SK-N-MC (cell line): ENCODE results near the gene IGFALS.

ENCODE experiments used
- DNase-seq: peaks from one replicate; pipeline ENCODE4 v3.0.0-alpha.2; 2011; ENCODE audit warnings: low read depth, low spot score
- H3K27ac ChIP-seq: fragments of 200-600 bp; sonication (generic); 2 replicates; pipeline ENCODE4 v1.5.1; 2016; ENCODE audit warnings: mixed run types
- H3K36me3 ChIP-seq: fragments of 200-600 bp; sonication (generic); 2 replicates; pipeline ENCODE4 v1.6.1; 2017; ENCODE audit warnings: antibody characterized with exemption, low read length, mixed read lengths; ENCODE audit not compliant: insufficient read depth
- H3K4me3 ChIP-seq: fragments of 200-600 bp; sonication (generic); 2 replicates; pipeline ENCODE4 v1.5.1; 2016
- H3K9ac ChIP-seq: fragments of 200-600 bp; sonication (generic); 2 replicates; pipeline ENCODE4 v1.8.0; 2017; ENCODE audit warnings: mixed run types, mixed read lengths; ENCODE audit not compliant: insufficient read length
- H3K9me3 ChIP-seq: fragments of 200-600 bp; sonication (generic); 2 replicates; pipeline ENCODE4 v1.6.1; 2017; ENCODE audit warnings: low read depth, mild to moderate bottlenecking, antibody characterized with exemption, low read length, moderate library complexity, mixed read lengths
- EZH2 ChIP-seq: fragments of 200-600 bp; sonication (generic); IDR thresholded peaks from one replicate; pipeline ENCODE4 v1.6.1; 2017; ENCODE audit warnings: antibody characterized with exemption
- FOXP2 ChIP-seq: optimal IDR thresholded peaks from 2 replicates; pipeline ENCODE3; 2011; ENCODE audit warnings: mild to moderate bottlenecking, moderate library complexity; ENCODE audit not compliant: insufficient read depth; ENCODE audit errors: extremely low read length, control extremely low read depth
- POLR2AphosphoS5 ChIP-seq: IDR thresholded peaks from 2 replicates; pipeline ENCODE4 v1.6.1; 2012; ENCODE audit warnings: mild to moderate bottlenecking, low read depth, low read length, borderline replicate concordance

IGFALS gene

DNA sequence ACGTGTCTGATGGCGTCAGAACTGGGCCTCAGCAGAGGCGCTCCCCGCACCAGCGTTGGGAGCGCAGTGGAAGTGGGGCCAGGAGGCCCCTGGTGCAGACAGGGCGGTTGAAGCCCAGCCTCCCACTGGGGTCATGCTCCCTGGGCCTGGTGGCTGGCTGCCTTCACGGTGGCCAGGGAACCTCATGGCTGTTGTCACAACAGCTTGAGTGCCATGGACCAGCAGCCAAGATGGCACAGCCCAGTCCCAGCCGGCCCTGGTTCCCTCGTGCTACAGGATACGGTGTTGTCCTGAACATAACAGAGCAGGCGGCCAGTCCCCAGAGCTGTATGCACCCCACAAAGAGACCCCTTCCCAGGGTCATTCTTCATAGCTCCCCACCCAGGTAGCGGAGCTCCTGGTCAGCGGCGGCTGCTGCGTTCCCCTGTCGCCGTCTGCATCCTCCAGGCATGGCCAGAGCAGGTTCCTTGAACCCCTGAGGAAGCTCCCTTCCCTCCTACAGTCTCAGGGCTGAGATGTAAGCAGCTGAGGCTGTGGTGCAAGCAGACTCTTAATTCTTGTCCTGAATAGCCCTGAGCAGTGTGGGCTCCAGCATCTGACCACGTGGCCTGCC, 51.8 kb downstream of the IGFALS start:
- no peak for DNase-seq
- Histone ChIP-seq H3K27ac (no peak overlapping the region), H3K9me3 (no peaks in the 10 kb centered on the region), H3K36me3 (no peaks in the 10 kb centered on the region), H3K9ac (no peak overlapping the region), H3K4me3 (no peak overlapping the region)
- TF ChIP-seq EZH2 (no peak), POLR2AphosphoS5 (no peak), FOXP2 (no peak)

DNA sequence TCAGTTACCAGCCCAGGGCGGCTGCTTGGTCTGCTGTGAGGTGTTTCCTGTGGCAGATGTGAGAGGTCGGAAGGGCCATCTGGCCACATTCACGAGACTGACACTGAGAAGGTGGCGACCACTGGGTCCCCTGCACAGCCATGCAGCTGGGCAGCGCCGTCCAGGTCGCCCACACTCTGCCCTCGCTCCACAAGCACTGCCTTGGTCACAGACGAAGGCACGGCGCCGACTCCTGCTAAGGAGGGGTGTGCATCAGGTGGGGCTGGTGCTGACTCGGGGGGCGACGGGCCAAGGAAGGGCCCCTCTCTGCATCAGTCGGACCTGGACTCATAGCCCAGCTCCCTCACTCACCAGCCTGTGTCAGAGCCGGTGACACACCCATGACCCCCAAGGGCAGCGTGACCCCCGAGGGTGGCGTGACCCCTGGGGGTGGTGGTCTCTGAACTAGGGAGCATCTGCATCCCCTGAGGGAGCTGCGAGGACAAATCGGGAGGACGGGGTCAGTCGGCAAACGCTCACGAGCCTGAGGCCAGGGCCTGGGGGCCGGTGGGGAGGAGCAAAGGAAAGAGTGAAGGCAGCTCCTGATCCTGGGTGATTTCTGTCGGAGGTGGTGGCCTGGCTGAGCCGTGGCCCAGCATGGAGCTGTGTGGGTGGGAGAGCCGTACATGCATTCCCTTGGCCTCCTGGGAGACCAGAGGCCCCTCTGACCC, 52.6 kb downstream of the IGFALS start:
- no peak for TF ChIP-seq EZH2
- no peak for TF ChIP-seq FOXP2
- no peak for TF ChIP-seq POLR2AphosphoS5
- Histone ChIP-seq H3K9me3 (no peaks in the 10 kb centered on the region), H3K9ac (no peak overlapping the region), H3K36me3 (no peaks in the 10 kb centered on the region), H3K27ac (no peak overlapping the region), H3K4me3 (no peak overlapping the region)
- DNase-seq = no peak
